HEK293 (cell line): ENCODE results near the gene CEP170B.
"Not testable (repeated sequence)": the region's sequence is repeated elsewhere in the genome, so short reads cannot be mapped to it uniquely, and the experiment has no call there.

Experiments used
- CTCF ChIA-PET: fragments of 350-600 bp; formaldehyde crosslinking; extraction: SDS; loops from one replicate; lab custom pipeline; 2021; ENCODE audit warnings: antibody characterized with exemption; lab: Yijun Ruan, JAX
- POLR2A ChIA-PET: fragments of 300-600 bp; formaldehyde crosslinking; extraction: SDS; loops from one replicate; lab custom pipeline; 2020; ENCODE audit warnings: antibody characterized with exemption, inconsistent platforms; lab: Yijun Ruan, JAX
- H3K27ac ChIP-seq: fragments of 200-500 bp; sonication (Bioruptor generic); 2 replicates; pipeline ENCODE4 v1.5.1; 2014; ENCODE audit warnings: low read depth, low read length, control low read depth, inconsistent platforms; ENCODE audit errors: extremely low read depth
- H3K36me3 ChIP-seq, 2 experiments: fragments of 200-500 bp in 1 of 2; sonication (Bioruptor generic) in 1 of 2; 1 replicate in 1 of 2; 2 replicates in 1 of 2; pipeline ENCODE4 v1.5.1; 2014 to 2017; ENCODE audit warnings: inconsistent platforms in 2 of 2, low read length in 2 of 2; ENCODE audit not compliant: control insufficient read depth in 2 of 2, insufficient read depth in 1 of 2
- H3K4me1 ChIP-seq: fragments of 200-500 bp; sonication (Bioruptor generic); 2 replicates; pipeline ENCODE4 v1.5.1; 2014; ENCODE audit warnings: mild to moderate bottlenecking, low read length, inconsistent platforms; ENCODE audit not compliant: control insufficient read depth, insufficient read depth
- H3K4me3 ChIP-seq: 2 replicates; pipeline ENCODE4 v1.5.1; 2011; ENCODE audit warnings: low read depth, mild to moderate bottlenecking, control low read depth, low read length, moderate library complexity
- H3K9me3 ChIP-seq: fragments of 200-500 bp; sonication (Bioruptor generic); 2 replicates; pipeline ENCODE4 v1.5.1; 2014; ENCODE audit warnings: low read depth, low read length, inconsistent platforms; ENCODE audit not compliant: control insufficient read depth, insufficient read depth
- FEZF1 ChIP-seq: fragments of 450-650 bp; formaldehyde crosslinking; IDR thresholded peaks from 2 replicates; pipeline ENCODE4 v1.5.1; 2016; ENCODE audit warnings: missing biosample characterization, missing genetic modification characterization
- HIC1 ChIP-seq: fragments of 450-650 bp; formaldehyde crosslinking; IDR thresholded peaks from 2 replicates; pipeline ENCODE4 v1.5.1; 2016; ENCODE audit warnings: missing biosample characterization, missing genetic modification characterization
- HOXC10 ChIP-seq: sonication (generic); formaldehyde crosslinking; IDR thresholded peaks from 2 replicates; pipeline ENCODE4 v1.8.1; 2023; ENCODE audit warnings: mild to moderate bottlenecking, missing genetic modification reagents
- KLF1 ChIP-seq: fragments of 450-650 bp; formaldehyde crosslinking; IDR thresholded peaks from 2 replicates; pipeline ENCODE4 v1.5.1; 2016; ENCODE audit warnings: missing biosample characterization, missing genetic modification characterization
- KLF7 ChIP-seq: fragments of 450-650 bp; formaldehyde crosslinking; IDR thresholded peaks from 2 replicates; pipeline ENCODE4 v1.5.1; 2016; ENCODE audit warnings: missing biosample characterization, missing genetic modification characterization, borderline replicate concordance
- SALL2 ChIP-seq: fragments of 450-650 bp; formaldehyde crosslinking; IDR thresholded peaks from 2 replicates; pipeline ENCODE4 v1.5.0; 2017; ENCODE audit warnings: missing biosample characterization, mild to moderate bottlenecking, missing genetic modification characterization, borderline replicate concordance
- SCRT2 ChIP-seq: fragments of 450-650 bp; formaldehyde crosslinking; IDR thresholded peaks from 2 replicates; pipeline ENCODE4 v1.5.1; 2016; ENCODE audit warnings: missing biosample characterization, missing genetic modification characterization
- ZBTB44 ChIP-seq: fragments of 450-650 bp; IDR thresholded peaks from 2 replicates; pipeline ENCODE4 v1.5.1; 2018; ENCODE audit warnings: missing biosample characterization, mild to moderate bottlenecking, missing genetic modification characterization
- ZNF18 ChIP-seq: fragments of 450-650 bp; formaldehyde crosslinking; IDR thresholded peaks from 2 replicates; pipeline ENCODE4 v1.5.1; 2016; ENCODE audit warnings: missing biosample characterization, missing genetic modification characterization
- ZNF214 ChIP-seq: fragments of 450-650 bp; formaldehyde crosslinking; IDR thresholded peaks from 2 replicates; pipeline ENCODE4 v1.5.1; 2017; ENCODE audit warnings: missing biosample characterization, mild to moderate bottlenecking, missing genetic modification characterization, borderline replicate concordance
- ZNF280C ChIP-seq: fragments of 450-650 bp; formaldehyde crosslinking; IDR thresholded peaks from 2 replicates; pipeline ENCODE4 v1.5.1; 2016; ENCODE audit warnings: missing biosample characterization, missing genetic modification characterization
- ZNF362 ChIP-seq: fragments of 450-650 bp; formaldehyde crosslinking; IDR thresholded peaks from 2 replicates; pipeline ENCODE4 v1.5.1; 2016; ENCODE audit warnings: missing biosample characterization, missing genetic modification characterization
- ZNF394 ChIP-seq: fragments of 450-650 bp; formaldehyde crosslinking; IDR thresholded peaks from 2 replicates; pipeline ENCODE4 v1.5.1; 2016; ENCODE audit warnings: missing biosample characterization, missing genetic modification characterization, mild to moderate bottlenecking, moderate library complexity, borderline replicate concordance
- ZNF433 ChIP-seq: fragments of 450-650 bp; formaldehyde crosslinking; IDR thresholded peaks from 2 replicates; pipeline ENCODE4 v1.5.1; 2016; ENCODE audit warnings: missing biosample characterization, missing genetic modification characterization, low read depth
- ZNF48 ChIP-seq: fragments of 450-650 bp; formaldehyde crosslinking; IDR thresholded peaks from 2 replicates; pipeline ENCODE4 v1.5.1; 2016; ENCODE audit warnings: missing biosample characterization, missing genetic modification characterization
- ZNF548 ChIP-seq: fragments of 450-650 bp; formaldehyde crosslinking; IDR thresholded peaks from 2 replicates; pipeline ENCODE4 v1.5.1; 2016; ENCODE audit warnings: missing biosample characterization, missing genetic modification characterization
- ZNF701 ChIP-seq: fragments of 450-650 bp; formaldehyde crosslinking; IDR thresholded peaks from 2 replicates; pipeline ENCODE4 v1.5.1; 2016; ENCODE audit warnings: missing biosample characterization, missing genetic modification characterization
- ZNF785 ChIP-seq: fragments of 450-650 bp; formaldehyde crosslinking; IDR thresholded peaks from 2 replicates; pipeline ENCODE4 v1.5.1; 2016; ENCODE audit warnings: missing biosample characterization, missing genetic modification characterization
- ZNF830 ChIP-seq: fragments of 450-650 bp; IDR thresholded peaks from 2 replicates; pipeline ENCODE4 v1.5.0; 2018; ENCODE audit warnings: missing biosample characterization, missing genetic modification characterization, low read depth, mild to moderate bottlenecking, moderate library complexity

Gene CEP170B

GRCh38 chr14:104900639-104901512 lies 35.8 kb downstream of the CEP170B start:
- Histone ChIP-seq H3K27ac (no peak overlapping the region), H3K9me3 (no peaks in the 10 kb centered on the region), H3K36me3 (no peaks in the 10 kb centered on the region), H3K4me3 (no peak overlapping the region), H3K4me1 (peaks cover 2% of the 10 kb centered on the region)
- CTCF ChIA-PET: interaction anchor here (0.6 to 1.5 kb wide), 7 partner anchors 24 to 1472 kb away, joined by 3 to 5 read pairs (median 3); partner anchors contain the start of gene PLD4
- TF ChIP-seq ZNF48 (tag by site-specific recombination) (no peak), ZNF785 (tag by site-specific recombination) (no peak), KLF1 (no peak), ZNF280C (tag by site-specific recombination) (no peak), SALL2 (tag by site-specific recombination) (no peak), ZNF214 (no peak), ZNF433 (tag by site-specific recombination) (no peak)
- POLR2A ChIA-PET: interaction anchor here (1.0 kb wide), 1 partner anchor 33 kb away, joined by 3 read pairs; no protein-coding TSS in a partner anchor

GRCh38 chr14:104903990-104904389 lies 38.9 kb downstream of the CEP170B start:
- no peaks in the 10 kb centered on the region for H3K36me3 ChIP-seq
- H3K4me1 ChIP-seq: no peaks in the 10 kb centered on the region
- H3K9me3 ChIP-seq: no peaks in the 10 kb centered on the region
- POLR2A ChIA-PET: no interaction called here
- H3K27ac ChIP-seq: no peak overlapping the region
- CTCF ChIA-PET: no interaction called here
- TF ChIP-seq ZBTB44 (tag by site-specific recombination): no peak
- no peak for TF ChIP-seq SCRT2 (tag by site-specific recombination)
- TF ChIP-seq HIC1 (tag by site-specific recombination): no peak
- no peak for TF ChIP-seq FEZF1 (tag by site-specific recombination)
- no peak for TF ChIP-seq KLF7 (tag by site-specific recombination)
- TF ChIP-seq ZNF362 (tag by site-specific recombination): no peak
- no peak for TF ChIP-seq ZNF18 (tag by site-specific recombination)
- TF ChIP-seq ZNF548 (tag by site-specific recombination): no peak
- no peak for TF ChIP-seq ZNF394
- TF ChIP-seq HOXC10 (CRISPR knock-in tag): no peak
- TF ChIP-seq ZNF701 (tag by site-specific recombination): no peak
- TF ChIP-seq ZNF830 (tag by site-specific recombination): no peak
- no peak overlapping the region for H3K4me3 ChIP-seq

GRCh38 chr14:104904650-104905578 lies 39.8 kb downstream of the CEP170B start:
- POLR2A ChIA-PET, H3K9me3 ChIP-seq, H3K4me1 ChIP-seq, H3K27ac ChIP-seq, H3K4me3 ChIP-seq, H3K36me3 ChIP-seq: not testable (repeated sequence)
- CTCF ChIA-PET: interaction anchor here (0.7 to 0.8 kb wide), 2 partner anchors 22 to 186 kb away, joined by 3 read pairs; no protein-coding TSS in a partner anchor
